HG03097 (cell line): ENCODE data around the gene AP2A1.
A peak's percentile ranks its signal among the peaks of the same experiment; 100 is the strongest.

Experiments used
- ATAC-seq: cut with Tn5 transposase; IDR thresholded peaks from one replicate; pipeline ENCODE4 v1.9.1; 2021; ENCODE audit not compliant: unreplicated experiment, low FRiP score

The AP2A1 gene

GRCh38 chr19:49764341-49764740, 2.5 kb upstream of the AP2A1 start:
- no peak for ATAC-seq

GRCh38 chr19:49766007-49766929, 533 bp upstream of the AP2A1 start:
- ATAC-seq, result peak; percentile 92

GRCh38 chr19:49767381-49767780, 580 bp downstream of the AP2A1 start:
- no peak for ATAC-seq

GRCh38 chr19:49767967-49768581, 1.3 kb downstream of the AP2A1 start:
- ATAC-seq, result no peak

- ATAC-seq, result no peak
Observed at GRCh38 chr19:49770529-49770928, 3.7 kb downstream of the AP2A1 start.

GRCh38 chr19:49771674-49772139, 4.9 kb downstream of the AP2A1 start:
- ATAC-seq, result no peak

GRCh38 chr19:49772850-49773432, 6.1 kb downstream of the AP2A1 start:
- ATAC-seq, result no peak

- ATAC-seq, result no peak
Observed at GRCh38 chr19:49773663-49774350, 7.0 kb downstream of the AP2A1 start.

- ATAC-seq, result no peak
Observed at GRCh38 chr19:49774969-49775368, 8.2 kb downstream of the AP2A1 start.

- no peak for ATAC-seq
Observed at GRCh38 chr19:49775742-49776370, 9.1 kb downstream of the AP2A1 start.

- ATAC-seq, result no peak
Observed at GRCh38 chr19:49776371-49776764, 9.6 kb downstream of the AP2A1 start.

- no peak for ATAC-seq
Observed at GRCh38 chr19:49779731-49780555, 13.1 kb downstream of the AP2A1 start.

- ATAC-seq, result no peak
Observed at GRCh38 chr19:49780861-49781260, 14.1 kb downstream of the AP2A1 start.

- ATAC-seq, result no peak
Observed at GRCh38 chr19:49781394-49781793, 14.6 kb downstream of the AP2A1 start.

GRCh38 chr19:49782515-49782914, 15.7 kb downstream of the AP2A1 start:
- no peak for ATAC-seq

- no peak for ATAC-seq
Observed at GRCh38 chr19:49786376-49786820, 19.6 kb downstream of the AP2A1 start.

GRCh38 chr19:49787746-49788145, 20.9 kb downstream of the AP2A1 start:
- ATAC-seq, result no peak

GRCh38 chr19:49788857-49789256, 22.1 kb downstream of the AP2A1 start:
- ATAC-seq, result no peak

- ATAC-seq, result no peak
Observed at GRCh38 chr19:49790866-49791265, 24.1 kb downstream of the AP2A1 start.
